Ishikawa (cell line): ENCODE data around the gene LPCAT1.

Experiments
- CEBPB ChIP-seq: IDR thresholded peaks from 2 replicates; pipeline ENCODE4 v1.6.1; 2012
- EP300 ChIP-seq: IDR thresholded peaks from 2 replicates; pipeline ENCODE4 v1.6.1; 2012; ENCODE audit warnings: borderline replicate concordance
- FOXM1 ChIP-seq: IDR thresholded peaks from 2 replicates; pipeline ENCODE4 v1.6.1; 2012; ENCODE audit warnings: low read depth, borderline replicate concordance
- NFIC ChIP-seq: IDR thresholded peaks from 2 replicates; pipeline ENCODE4 v1.6.1; 2012
- RAD21 ChIP-seq: IDR thresholded peaks from 2 replicates; pipeline ENCODE4 v1.6.1; 2012; ENCODE audit warnings: low read depth
- TAF1 ChIP-seq: IDR thresholded peaks from 2 replicates; pipeline ENCODE4 v1.6.1; 2012; ENCODE audit warnings: low read depth, mild to moderate bottlenecking
- TCF12 ChIP-seq: IDR thresholded peaks from 2 replicates; pipeline ENCODE4 v1.6.1; 2012; ENCODE audit warnings: low read depth
- TEAD4 ChIP-seq: IDR thresholded peaks from 2 replicates; pipeline ENCODE4 v1.6.1; 2012
- USF1 ChIP-seq: IDR thresholded peaks from 2 replicates; pipeline ENCODE4 v1.6.1; 2012
- YY1 ChIP-seq: IDR thresholded peaks from 2 replicates; pipeline ENCODE4 v1.6.1; 2012; ENCODE audit warnings: low read depth
- TF ChIP-seq, protein P1 (sequence below): IDR thresholded peaks from 2 replicates; pipeline ENCODE4 v1.6.1; 2012
- TF ChIP-seq, protein P2 (sequence below): IDR thresholded peaks from 2 replicates; pipeline ENCODE4 v1.6.1; 2012; ENCODE audit warnings: low read depth, mild to moderate bottlenecking

GRCh38 chr5:1418238-1418920, 105.4 kb downstream of the LPCAT1 start:
- TF ChIP-seq RAD21 (no peak), NFIC (no peak), YY1 (no peak), USF1 (no peak), TCF12 (no peak), TAF1 (no peak), TEAD4 (no peak), FOXM1 (no peak), CEBPB (no peak), EP300 (no peak)
- TF ChIP-seq, protein P1, sequence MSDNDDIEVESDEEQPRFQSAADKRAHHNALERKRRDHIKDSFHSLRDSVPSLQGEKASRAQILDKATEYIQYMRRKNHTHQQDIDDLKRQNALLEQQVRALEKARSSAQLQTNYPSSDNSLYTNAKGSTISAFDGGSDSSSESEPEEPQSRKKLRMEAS: no peak
- TF ChIP-seq, protein P2, sequence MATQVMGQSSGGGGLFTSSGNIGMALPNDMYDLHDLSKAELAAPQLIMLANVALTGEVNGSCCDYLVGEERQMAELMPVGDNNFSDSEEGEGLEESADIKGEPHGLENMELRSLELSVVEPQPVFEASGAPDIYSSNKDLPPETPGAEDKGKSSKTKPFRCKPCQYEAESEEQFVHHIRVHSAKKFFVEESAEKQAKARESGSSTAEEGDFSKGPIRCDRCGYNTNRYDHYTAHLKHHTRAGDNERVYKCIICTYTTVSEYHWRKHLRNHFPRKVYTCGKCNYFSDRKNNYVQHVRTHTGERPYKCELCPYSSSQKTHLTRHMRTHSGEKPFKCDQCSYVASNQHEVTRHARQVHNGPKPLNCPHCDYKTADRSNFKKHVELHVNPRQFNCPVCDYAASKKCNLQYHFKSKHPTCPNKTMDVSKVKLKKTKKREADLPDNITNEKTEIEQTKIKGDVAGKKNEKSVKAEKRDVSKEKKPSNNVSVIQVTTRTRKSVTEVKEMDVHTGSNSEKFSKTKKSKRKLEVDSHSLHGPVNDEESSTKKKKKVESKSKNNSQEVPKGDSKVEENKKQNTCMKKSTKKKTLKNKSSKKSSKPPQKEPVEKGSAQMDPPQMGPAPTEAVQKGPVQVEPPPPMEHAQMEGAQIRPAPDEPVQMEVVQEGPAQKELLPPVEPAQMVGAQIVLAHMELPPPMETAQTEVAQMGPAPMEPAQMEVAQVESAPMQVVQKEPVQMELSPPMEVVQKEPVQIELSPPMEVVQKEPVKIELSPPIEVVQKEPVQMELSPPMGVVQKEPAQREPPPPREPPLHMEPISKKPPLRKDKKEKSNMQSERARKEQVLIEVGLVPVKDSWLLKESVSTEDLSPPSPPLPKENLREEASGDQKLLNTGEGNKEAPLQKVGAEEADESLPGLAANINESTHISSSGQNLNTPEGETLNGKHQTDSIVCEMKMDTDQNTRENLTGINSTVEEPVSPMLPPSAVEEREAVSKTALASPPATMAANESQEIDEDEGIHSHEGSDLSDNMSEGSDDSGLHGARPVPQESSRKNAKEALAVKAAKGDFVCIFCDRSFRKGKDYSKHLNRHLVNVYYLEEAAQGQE: no peak
